Neural progenitor cell (in vitro differentiated cells): ENCODE measurements around the gene CUL4B. TPM values are rescaled to one million over a fixed set of nuclear protein-coding genes. Genes with fewer than 3 reads are reported as not detected.

Experiments used
- DNase-seq: peaks from one replicate; pipeline ENCODE4 v3.0.0-alpha.2; 2016; ENCODE audit warnings: low spot score
- H2AFZ ChIP-seq: fragments of 200-600 bp; sonication (generic); replicated peaks from 2 replicates; pipeline ENCODE4 v1.6.1; 2016; ENCODE audit warnings: antibody characterized with exemption
- H3F3A ChIP-seq: fragments of 200-600 bp; sonication (generic); 2 replicates; pipeline ENCODE4 v1.6.1; 2016; ENCODE audit warnings: antibody characterized with exemption, low read depth
- H3K27ac ChIP-seq: fragments of 200-600 bp; sonication (generic); 2 replicates; pipeline ENCODE4 v1.5.1; 2016; ENCODE audit warnings: mild to moderate bottlenecking
- H3K27me3 ChIP-seq: fragments of 200-600 bp; sonication (generic); 2 replicates; pipeline ENCODE4 v1.6.1; 2016; ENCODE audit warnings: mild to moderate bottlenecking, moderate library complexity
- H3K36me3 ChIP-seq: fragments of 200-600 bp; sonication (generic); 2 replicates; pipeline ENCODE4 v1.5.1; 2016
- H3K4me1 ChIP-seq: fragments of 200-600 bp; sonication (generic); 2 replicates; pipeline ENCODE4 v1.6.1; 2016; ENCODE audit warnings: mixed run types
- H3K4me2 ChIP-seq: fragments of 200-600 bp; sonication (generic); 2 replicates; pipeline ENCODE4 v1.6.1; 2016
- H3K4me3 ChIP-seq: fragments of 200-600 bp; sonication (generic); 2 replicates; pipeline ENCODE4 v1.5.1; 2016
- H3K79me2 ChIP-seq: fragments of 200-600 bp; sonication (generic); 2 replicates; pipeline ENCODE4 v1.6.1; 2016; ENCODE audit warnings: low read depth
- H3K9ac ChIP-seq: fragments of 200-600 bp; sonication (generic); 2 replicates; pipeline ENCODE4 v1.6.1; 2016
- H3K9me3 ChIP-seq: fragments of 200-600 bp; sonication (generic); 2 replicates; pipeline ENCODE4 v1.5.1; 2016; ENCODE audit warnings: low read depth
- H4K20me1 ChIP-seq: fragments of 200-600 bp; sonication (generic); 2 replicates; pipeline ENCODE4 v1.6.1; 2016; ENCODE audit warnings: low read depth
- H3K27ac Mint-ChIP-seq: 3 replicates; pipeline ENCODE4 v1.8.0; 2021; ENCODE audit warnings: mixed read lengths
- H3K27me3 Mint-ChIP-seq: 2 replicates; pipeline ENCODE4 v1.8.0; 2022; ENCODE audit warnings: low read depth, mild to moderate bottlenecking, inconsistent platforms, moderate library complexity, mixed read lengths; ENCODE audit not compliant: insufficient read depth
- H3K36me3 Mint-ChIP-seq: 3 replicates; pipeline ENCODE4 v1.8.0; 2021; ENCODE audit warnings: mixed read lengths
- H3K4me1 Mint-ChIP-seq: 3 replicates; pipeline ENCODE4 v1.8.0; 2021; ENCODE audit warnings: mixed read lengths
- H3K4me3 Mint-ChIP-seq: 3 replicates; pipeline ENCODE4 v1.8.0; 2021; ENCODE audit warnings: mild to moderate bottlenecking, moderate library complexity, mixed read lengths
- H3K9me3 Mint-ChIP-seq: 3 replicates; pipeline ENCODE4 v1.8.0; 2020; ENCODE audit warnings: mixed read lengths
- EZH2 ChIP-seq: fragments of 200-600 bp; sonication (generic); IDR thresholded peaks from 2 replicates; pipeline ENCODE4 v1.6.1; 2017; ENCODE audit warnings: antibody characterized with exemption, mild to moderate bottlenecking, moderate library complexity
- EZH2phosphoT487 ChIP-seq: fragments of 200-600 bp; sonication (generic); IDR thresholded peaks from 2 replicates; pipeline ENCODE4 v1.6.1; 2017; ENCODE audit warnings: antibody characterized with exemption
- total RNA-seq: library from RNA; depleted of rRNA; stranded (reverse); fragments of >200 nt; gene quantifications from 2 replicates; pipeline ENCODE4 v1.2.3, GENCODE V29; 2015; ENCODE audit warnings: low replicate concordance
- TF ChIP-seq, protein P1 (sequence below): fragments of 200-600 bp; sonication (generic); IDR thresholded peaks from 2 replicates; pipeline ENCODE4 v1.5.1; 2017; ENCODE audit warnings: antibody characterized with exemption, mild to moderate bottlenecking

Gene CUL4B
- total RNA-seq, 1 donor from 2014 or later, result 95.2 TPM

DNA sequence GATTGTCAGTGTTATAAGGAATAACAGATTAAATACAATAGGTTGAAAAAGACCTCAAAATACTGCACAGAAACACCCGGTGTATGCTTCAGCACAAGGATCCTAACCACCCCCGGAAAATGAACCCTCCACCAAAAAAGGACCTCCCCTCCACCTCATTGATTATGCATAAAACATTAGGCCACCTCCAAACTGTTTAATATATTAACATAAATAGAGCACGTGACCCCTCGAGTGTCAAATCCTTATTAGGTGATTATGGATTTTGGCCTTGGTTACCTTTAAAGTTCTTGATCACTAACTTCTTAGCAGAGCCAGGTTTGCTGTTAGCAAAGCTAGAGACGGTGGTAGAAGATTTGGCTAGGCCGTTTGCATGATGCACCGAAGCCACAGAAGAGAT, 958 bp downstream of the CUL4B start:
- H3K4me1 Mint-ChIP-seq, result peaks cover 9% of the 10 kb centered on the region
- H3K9me3 Mint-ChIP-seq, result no peaks in the 10 kb centered on the region
- H3K27ac ChIP-seq, result peak overlapping the region; percentile 99
- no peak overlapping the region for H2AFZ ChIP-seq
- peak overlapping the region; percentile 94 for H3K4me3 Mint-ChIP-seq
- no peaks in the 10 kb centered on the region for H3K4me1 ChIP-seq
- peaks cover 3% of the 10 kb centered on the region for H4K20me1 ChIP-seq
- peak overlapping the region; percentile 39 for H3K9ac ChIP-seq
- peaks cover 2% of the 10 kb centered on the region for H3K36me3 Mint-ChIP-seq
- H3K79me2 ChIP-seq, result peaks cover 46% of the 10 kb centered on the region
- H3K36me3 ChIP-seq, result peaks cover 2% of the 10 kb centered on the region
- TF ChIP-seq, protein P1, sequence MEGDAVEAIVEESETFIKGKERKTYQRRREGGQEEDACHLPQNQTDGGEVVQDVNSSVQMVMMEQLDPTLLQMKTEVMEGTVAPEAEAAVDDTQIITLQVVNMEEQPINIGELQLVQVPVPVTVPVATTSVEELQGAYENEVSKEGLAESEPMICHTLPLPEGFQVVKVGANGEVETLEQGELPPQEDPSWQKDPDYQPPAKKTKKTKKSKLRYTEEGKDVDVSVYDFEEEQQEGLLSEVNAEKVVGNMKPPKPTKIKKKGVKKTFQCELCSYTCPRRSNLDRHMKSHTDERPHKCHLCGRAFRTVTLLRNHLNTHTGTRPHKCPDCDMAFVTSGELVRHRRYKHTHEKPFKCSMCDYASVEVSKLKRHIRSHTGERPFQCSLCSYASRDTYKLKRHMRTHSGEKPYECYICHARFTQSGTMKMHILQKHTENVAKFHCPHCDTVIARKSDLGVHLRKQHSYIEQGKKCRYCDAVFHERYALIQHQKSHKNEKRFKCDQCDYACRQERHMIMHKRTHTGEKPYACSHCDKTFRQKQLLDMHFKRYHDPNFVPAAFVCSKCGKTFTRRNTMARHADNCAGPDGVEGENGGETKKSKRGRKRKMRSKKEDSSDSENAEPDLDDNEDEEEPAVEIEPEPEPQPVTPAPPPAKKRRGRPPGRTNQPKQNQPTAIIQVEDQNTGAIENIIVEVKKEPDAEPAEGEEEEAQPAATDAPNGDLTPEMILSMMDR, result no peak
- no peak for TF ChIP-seq EZH2
- H3K27ac Mint-ChIP-seq, result peak overlapping the region; percentile 33
- peak; percentile 1 for DNase-seq
- H3K9me3 ChIP-seq, result no peaks in the 10 kb centered on the region
- peaks cover 2% of the 10 kb centered on the region for H3K27me3 Mint-ChIP-seq
- H3K27me3 ChIP-seq, result no peaks in the 10 kb centered on the region
- H3K4me3 ChIP-seq, result peak overlapping the region; percentile 51
- H3K4me2 ChIP-seq, result peak overlapping the region; percentile 77
- peaks cover 28% of the 10 kb centered on the region for H3F3A ChIP-seq

DNA sequence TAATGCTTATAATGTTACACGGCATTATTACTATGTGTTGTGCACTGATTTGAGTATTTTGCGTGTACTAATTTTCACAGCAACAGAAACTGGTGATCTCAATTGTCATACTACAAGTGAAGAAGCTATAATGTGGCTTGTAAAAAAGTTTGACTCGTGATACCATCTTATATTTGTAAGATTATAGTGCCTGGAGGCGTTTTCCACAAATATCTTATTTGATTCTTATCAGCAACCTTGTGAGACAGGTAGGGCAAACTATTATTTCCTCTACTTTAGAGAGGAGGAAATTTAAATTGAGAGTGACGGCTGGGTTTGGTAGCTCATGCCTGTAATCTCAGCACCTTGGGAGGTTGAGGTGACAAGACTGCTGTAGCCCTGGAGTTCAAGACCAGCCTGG, 4.5 kb downstream of the CUL4B start:
- Mint-ChIP-seq H3K36me3 (peaks cover 4% of the 10 kb centered on the region), H3K4me3 (no peak overlapping the region), H3K27me3 (peaks cover 2% of the 10 kb centered on the region), H3K9me3 (no peaks in the 10 kb centered on the region), H3K27ac (no peak overlapping the region), H3K4me1 (peaks cover 5% of the 10 kb centered on the region)
- Histone ChIP-seq H3K9ac (no peak overlapping the region), H3K4me1 (no peaks in the 10 kb centered on the region), H3K27ac (no peak overlapping the region), H3K9me3 (no peaks in the 10 kb centered on the region), H3K27me3 (no peaks in the 10 kb centered on the region), H2AFZ (no peak overlapping the region), H3K4me2 (no peak overlapping the region), H4K20me1 (peaks cover 3% of the 10 kb centered on the region), H3K79me2 (peaks cover 58% of the 10 kb centered on the region), H3K4me3 (no peak overlapping the region), H3F3A (peaks cover 23% of the 10 kb centered on the region), H3K36me3 (peaks cover 9% of the 10 kb centered on the region)
- TF ChIP-seq, protein P1, result no peak
- TF ChIP-seq EZH2 (no peak), EZH2phosphoT487 (no peak)
- no peak for DNase-seq

DNA sequence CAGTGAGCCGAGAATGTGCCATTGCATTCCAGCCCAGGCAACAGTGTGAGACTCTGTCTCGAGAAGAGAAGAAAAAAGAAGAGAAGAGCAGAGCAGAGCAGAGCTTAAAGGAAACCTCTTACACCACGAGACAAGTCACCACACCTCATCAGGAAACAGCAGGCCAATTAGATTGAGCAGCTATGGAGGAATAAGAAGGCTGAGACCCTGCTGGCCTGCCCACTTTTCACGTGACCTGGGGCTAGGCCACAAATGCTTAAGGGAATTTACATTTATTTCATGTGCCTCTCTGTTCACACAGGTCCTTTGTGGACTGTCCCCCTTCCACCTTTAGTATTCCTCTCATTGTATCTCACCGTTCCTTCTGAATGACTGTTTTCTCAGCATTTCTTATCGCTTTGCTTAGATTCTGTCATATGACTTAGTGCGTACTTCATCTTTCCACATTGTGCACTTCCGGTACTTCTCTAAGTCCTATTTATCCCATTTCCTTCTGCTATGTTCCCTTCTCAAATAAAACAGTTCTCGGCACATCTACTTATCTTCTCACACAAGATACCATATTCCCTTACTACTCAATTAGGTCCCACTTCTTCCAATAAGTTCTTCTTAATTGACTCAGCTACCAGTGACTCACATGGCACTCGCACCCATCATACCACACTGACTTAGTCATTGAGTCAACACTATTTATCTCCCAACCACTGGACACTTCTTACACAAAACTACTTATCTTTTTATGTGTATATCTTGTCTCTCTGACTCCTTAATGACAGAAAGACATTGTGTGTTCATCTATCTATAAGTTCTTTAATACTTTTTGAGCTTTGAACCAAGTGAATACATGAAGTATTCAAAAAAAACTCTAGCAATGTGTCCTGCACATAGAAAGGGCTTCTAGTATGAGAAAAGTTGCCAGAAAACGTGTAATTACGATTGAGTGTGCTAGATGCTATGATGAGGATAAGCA, 11.0 kb downstream of the CUL4B start:
- Mint-ChIP-seq H3K36me3 (peaks cover 5% of the 10 kb centered on the region), H3K27ac (no peak overlapping the region), H3K4me3 (no peak overlapping the region), H3K27me3 (no peaks in the 10 kb centered on the region), H3K4me1 (no peaks in the 10 kb centered on the region), H3K9me3 (no peaks in the 10 kb centered on the region)
- H3F3A ChIP-seq, result no peaks in the 10 kb centered on the region
- H2AFZ ChIP-seq, result no peak overlapping the region
- no peak overlapping the region for H3K9ac ChIP-seq
- H3K27ac ChIP-seq, result no peak overlapping the region
- H3K9me3 ChIP-seq, result no peaks in the 10 kb centered on the region
- H3K27me3 ChIP-seq, result no peaks in the 10 kb centered on the region
- no peak for DNase-seq
- peaks cover 7% of the 10 kb centered on the region for H3K36me3 ChIP-seq
- TF ChIP-seq, protein P1, result no peak
- TF ChIP-seq EZH2phosphoT487 (no peak), EZH2 (no peak)
- H4K20me1 ChIP-seq, result no peaks in the 10 kb centered on the region
- peaks cover 12% of the 10 kb centered on the region for H3K79me2 ChIP-seq
- H3K4me3 ChIP-seq, result no peak overlapping the region
- H3K4me1 ChIP-seq, result no peaks in the 10 kb centered on the region
- no peak overlapping the region for H3K4me2 ChIP-seq
